ENCODE measurements around the gene LIN7B.
"Not testable (repeated sequence)": the region's sequence is repeated elsewhere in the genome, so short reads cannot be mapped to it uniquely, and the experiment has no call there.

Gene LIN7B

DNA sequence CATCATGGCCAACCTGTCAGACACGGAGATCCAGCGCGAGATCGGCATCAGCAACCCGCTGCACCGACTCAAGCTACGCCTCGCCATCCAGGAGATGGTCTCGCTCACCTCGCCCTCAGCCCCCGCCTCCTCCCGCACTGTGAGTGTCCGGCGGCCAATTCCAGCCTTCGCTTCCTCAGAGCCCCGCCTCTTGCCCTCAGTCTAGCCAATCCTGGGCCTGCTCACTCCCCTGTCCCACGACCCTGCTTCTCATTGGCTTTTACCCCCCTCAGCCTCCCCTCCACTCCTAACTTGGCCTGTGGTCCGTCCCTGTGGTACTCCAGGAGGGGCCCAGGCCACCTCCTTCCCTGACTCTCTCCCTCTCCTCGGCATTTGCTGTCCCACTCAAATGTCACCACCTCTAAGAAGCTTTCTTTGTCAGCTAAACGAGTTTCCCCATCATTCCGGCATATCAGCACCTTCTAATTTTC is 28.7 kb downstream of the LIN7B start:
- ATAC-seq (peak; percentile 95), DNase-seq (peak; percentile 81)

DNA sequence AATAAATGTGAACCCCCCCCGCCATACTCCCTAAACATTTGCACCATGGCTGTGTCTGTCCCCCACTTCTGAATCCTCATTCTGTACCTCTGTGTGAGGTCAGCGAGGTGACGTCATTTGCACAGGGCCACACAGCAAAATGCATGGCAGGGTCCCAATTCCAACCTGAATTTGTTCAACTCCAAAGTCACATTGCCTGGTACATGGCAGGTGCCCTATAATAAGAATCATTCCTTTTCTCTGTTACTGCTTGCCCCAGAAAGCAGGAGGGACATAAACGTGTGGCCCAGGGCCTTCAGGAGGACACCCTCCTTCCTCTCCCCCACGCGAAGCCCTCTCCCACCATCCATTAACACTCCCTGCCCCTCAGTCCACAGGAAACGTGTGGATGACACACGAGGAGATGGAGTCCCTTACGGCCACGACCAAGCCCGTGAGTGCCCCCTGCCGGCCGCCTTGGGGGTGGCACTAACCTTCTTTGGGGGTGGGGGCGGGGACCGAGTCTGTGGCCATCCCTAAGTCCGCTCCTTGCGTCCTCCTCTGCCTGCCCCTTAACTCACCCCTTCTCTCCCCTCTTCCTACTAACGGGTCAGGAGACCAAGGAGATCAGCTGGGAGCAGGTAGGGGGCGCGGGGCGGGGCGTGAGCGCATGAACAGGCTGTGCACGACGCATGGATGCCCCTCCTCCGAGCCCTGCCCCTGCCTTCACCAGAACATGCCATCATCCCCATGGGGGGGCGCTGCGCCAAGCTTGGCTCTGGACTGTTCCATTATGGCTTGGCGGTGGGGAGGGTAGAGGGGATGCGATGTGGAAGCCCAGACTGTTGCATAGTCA is 31.6 kb downstream of the LIN7B start:
- ATAC-seq: peak; percentile 47
- peak; percentile 89 for DNase-seq

DNA sequence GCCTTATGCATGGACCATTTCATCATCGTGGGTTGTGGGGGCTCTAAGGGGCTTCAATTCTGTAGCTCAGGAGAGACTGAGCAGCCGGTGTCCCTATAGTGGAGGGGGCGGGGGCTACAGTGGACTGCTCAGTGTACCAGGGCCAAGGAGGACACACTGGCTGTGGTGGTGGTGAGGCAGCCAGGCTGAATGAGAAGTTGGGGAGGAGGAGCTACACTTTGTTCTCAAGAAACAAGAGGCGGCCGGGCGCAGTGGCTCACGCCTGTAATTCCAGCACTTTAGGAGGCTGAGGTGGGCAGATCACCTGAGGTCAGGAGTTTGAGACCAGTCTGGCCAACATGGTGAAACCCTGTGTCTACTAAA is 32.2 kb downstream of the LIN7B start:
- ATAC-seq, DNase-seq: not testable (repeated sequence)

GRCh38 chr19:49148044-49148682 is 34.0 kb downstream of the LIN7B start:
- DNase-seq (no peak), ATAC-seq (no peak)

- peak; percentile 41 for ATAC-seq
- DNase-seq: peak; percentile 89
Measured at GRCh38 chr19:49148784-49149651, 34.8 kb downstream of the LIN7B start.

GRCh38 chr19:49149652-49150105 is 35.5 kb downstream of the LIN7B start:
- ATAC-seq (no peak), DNase-seq (no peak)

GRCh38 chr19:49150106-49150943 is 36.2 kb downstream of the LIN7B start:
- DNase-seq (peak; percentile 61), ATAC-seq (peak; percentile 28)

GRCh38 chr19:49150944-49151243 is 36.7 kb downstream of the LIN7B start:
- no peak for ATAC-seq

DNA sequence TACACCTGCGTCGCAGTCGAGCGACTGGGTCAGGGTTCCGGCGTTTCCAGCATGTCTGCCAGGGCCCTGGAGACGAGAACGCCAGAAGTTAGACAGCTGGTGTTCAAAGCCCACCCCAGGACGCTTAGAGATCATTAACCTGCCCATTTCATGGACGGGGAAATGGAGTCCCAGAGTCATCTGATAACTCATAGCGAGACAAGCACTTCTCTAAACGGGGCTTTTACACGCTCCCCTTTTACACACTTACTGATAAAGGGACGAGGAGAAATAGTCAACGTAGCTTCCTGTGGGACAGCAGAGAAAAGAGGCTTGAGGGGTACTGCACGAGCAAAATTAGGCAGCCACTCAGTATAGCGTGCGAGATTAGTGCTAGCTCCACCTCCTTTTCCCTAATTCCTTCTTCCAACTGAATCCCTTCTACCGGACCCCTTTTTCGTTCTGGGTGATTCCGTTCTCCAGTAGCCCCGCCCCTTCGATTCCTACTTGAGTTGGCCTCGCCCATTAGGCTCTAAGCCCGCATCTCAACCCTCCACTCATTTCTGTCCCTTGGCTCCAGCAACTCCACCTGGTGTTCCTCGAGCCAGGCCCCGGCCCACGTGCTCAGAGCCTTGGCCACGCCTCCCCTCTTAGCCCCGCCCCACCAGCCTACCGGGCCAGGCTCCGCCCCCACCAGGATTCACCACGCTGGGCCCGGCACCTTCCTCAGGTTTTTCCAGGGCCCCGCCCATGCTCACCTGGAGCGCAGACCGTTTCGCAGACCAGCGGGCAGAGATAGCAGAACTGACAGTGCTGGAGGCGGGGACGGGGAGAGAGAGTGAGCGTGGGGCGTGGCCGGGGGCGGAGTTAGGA is 37.3 kb downstream of the LIN7B start:
- no peak for ATAC-seq
- peak; percentile 51 for DNase-seq

More at GRCh38 chr19:49150944-49151243, 36.7 kb downstream of the LIN7B start:
- DNase-seq: no peak

- ATAC-seq: no peak
- no peak for DNase-seq
Measured at GRCh38 chr19:49152119-49152550, 38.0 kb downstream of the LIN7B start.

- DNase-seq (no peak), ATAC-seq (no peak)
Measured at GRCh38 chr19:49153167-49153809, 39.1 kb downstream of the LIN7B start.

GRCh38 chr19:49154279-49154678 is 40.1 kb downstream of the LIN7B start:
- DNase-seq: no peak

DNA sequence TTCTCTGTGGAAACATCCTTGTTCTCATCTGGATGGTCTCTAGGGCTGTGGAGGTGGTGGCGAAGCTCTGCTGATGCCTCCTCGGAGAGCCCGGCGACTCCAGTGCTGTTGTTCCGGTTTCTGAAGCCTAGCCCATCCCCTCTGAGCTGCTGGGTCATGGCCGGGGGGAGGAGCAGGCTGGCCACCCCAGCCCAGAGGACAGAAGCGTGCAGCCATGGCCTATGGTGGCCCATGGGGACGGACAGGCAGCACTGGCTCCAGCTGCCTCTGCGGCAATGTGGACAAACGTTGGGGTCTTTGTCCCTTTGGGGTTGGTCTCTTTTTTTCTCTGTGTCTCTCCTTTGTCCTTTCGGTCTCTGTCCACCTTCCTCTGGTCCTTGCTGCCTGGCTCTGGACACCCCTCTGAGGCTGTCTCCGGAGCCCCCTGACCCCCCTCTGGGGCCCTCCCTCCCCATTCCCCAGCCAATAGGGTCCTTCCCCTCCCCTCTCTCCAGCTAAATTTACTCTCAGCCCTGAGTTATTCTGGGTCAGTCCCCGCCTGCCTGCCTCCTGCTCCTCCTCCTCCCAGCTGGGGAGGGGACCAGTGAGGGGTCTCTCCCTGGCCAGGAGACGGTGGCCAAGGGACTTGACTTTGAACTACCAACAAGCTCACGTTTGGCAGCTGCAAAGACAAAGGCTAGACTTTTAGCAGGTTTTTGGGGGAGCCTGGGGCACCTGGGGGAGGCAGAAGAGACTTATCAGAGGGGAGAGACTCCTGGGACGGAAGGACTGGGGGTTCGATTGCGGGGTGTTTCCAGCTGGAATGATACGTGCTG is 41.0 kb downstream of the LIN7B start, which contains the start of gene HRC:
Gene HRC, minus strand, starts transcription at position 392 of the 815 bp plus-strand sequence. Its CDS starts 159 bp downstream, at position 233.
- DNase-seq (no peak), ATAC-seq (no peak)

More at GRCh38 chr19:49154279-49154678, 40.1 kb downstream of the LIN7B start:
- no peak for ATAC-seq

DNA sequence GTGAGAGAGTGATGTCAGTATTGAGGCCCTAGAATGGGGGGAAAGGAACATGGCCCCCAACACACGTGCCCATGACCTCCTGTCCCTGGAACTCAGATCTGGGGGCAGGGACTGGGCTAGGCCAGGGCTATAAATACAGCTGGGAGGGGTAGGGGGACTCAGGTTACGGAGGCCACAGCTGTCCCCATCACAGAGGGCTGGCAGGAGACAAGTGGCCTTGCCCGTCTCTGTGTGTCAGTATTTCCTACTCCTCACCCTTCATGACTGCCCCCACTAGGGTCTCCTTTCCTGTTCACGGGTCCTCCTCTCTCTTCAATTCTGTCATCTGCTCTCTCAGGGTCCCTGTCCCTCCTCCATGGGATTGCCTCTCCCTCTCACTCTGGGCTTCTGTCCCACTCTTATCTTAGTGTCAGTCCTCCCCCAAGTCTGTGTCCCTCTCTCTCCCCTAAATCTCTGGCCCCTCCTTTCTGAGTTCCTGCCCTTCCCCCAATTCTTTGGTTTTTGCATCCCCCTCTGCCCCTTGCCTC is 41.7 kb downstream of the LIN7B start:
- ATAC-seq (no peak), DNase-seq (no peak)

GRCh38 chr19:49157445-49158224 is 43.5 kb downstream of the LIN7B start, which contains the start of gene TRPM4:
TSS of gene TRPM4 (plus strand) at chr19:49157792. CDS start at chr19:49157867, 75 bp downstream.
- peak; percentile 71 for ATAC-seq

GRCh38 chr19:49160450-49161189 is 46.5 kb downstream of the LIN7B start:
- DNase-seq: no peak
- ATAC-seq: no peak

More at GRCh38 chr19:49157445-49158224, 43.5 kb downstream of the LIN7B start, which contains the start of gene TRPM4:
- peak; percentile 67 for DNase-seq

DNA sequence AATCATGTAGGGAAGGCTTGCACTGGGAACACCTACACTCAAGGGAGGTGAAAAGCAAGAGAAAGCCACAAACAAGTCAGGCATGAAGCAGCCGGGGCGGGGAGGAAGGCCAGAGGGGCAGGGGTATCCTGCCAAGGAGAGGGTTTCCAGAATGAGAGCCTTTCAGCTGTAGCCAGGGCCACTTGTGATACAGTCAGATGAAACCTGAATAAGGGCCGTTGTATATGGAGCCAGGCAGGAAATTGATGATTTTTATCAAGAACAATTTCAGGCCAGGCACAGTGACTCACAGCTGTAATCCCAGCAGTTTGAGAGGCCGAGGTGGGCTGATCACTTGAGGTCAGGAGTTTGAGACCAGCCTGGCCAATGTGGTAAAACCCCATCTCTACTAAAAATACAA is 47.8 kb downstream of the LIN7B start:
- ATAC-seq: no peak

More for the DNA sequence above, 47.8 kb downstream of the LIN7B start:
- DNase-seq: no peak
